ENCODE results near the gene MED23. TPM values are rescaled to one million over a fixed set of nuclear protein-coding genes. Genes with fewer than 3 reads are reported as not detected.

Gene MED23
- total RNA-seq, 1 experiment from 2014 or later, result 18.1 TPM

GRCh38 chr6:131629651-131630050 is 1.6 kb upstream of the MED23 start:
- ATAC-seq, result peak; percentile 40
- H3K27me3 ChIP-seq (ENCODE audit: low read length), result no peaks in the 10 kb centered on the region
- peaks cover 2% of the 10 kb centered on the region; the same call in 1 of the 2 replicates for H3K36me3 ChIP-seq (ENCODE audit: low read depth, low read length)
- H2AFZ ChIP-seq (ENCODE audit: low read length), result peak overlapping the region; percentile 50
- H3K9ac ChIP-seq (ENCODE audit: low read length), result no peak overlapping the region
- H3K79me2 ChIP-seq (ENCODE audit: low read length), result peaks cover 17% of the 10 kb centered on the region
- peaks cover 4% of the 10 kb centered on the region for H3F3A ChIP-seq (ENCODE audit: low read length, unreplicated experiment)
- peak overlapping the region; percentile 72; the same call in 1 of the 2 replicates for H3K4me2 ChIP-seq (ENCODE audit: low read length)
- H3K4me1 ChIP-seq (ENCODE audit: insufficient read depth, low read length), result peaks cover 39% of the 10 kb centered on the region
- TF ChIP-seq, protein P1, sequence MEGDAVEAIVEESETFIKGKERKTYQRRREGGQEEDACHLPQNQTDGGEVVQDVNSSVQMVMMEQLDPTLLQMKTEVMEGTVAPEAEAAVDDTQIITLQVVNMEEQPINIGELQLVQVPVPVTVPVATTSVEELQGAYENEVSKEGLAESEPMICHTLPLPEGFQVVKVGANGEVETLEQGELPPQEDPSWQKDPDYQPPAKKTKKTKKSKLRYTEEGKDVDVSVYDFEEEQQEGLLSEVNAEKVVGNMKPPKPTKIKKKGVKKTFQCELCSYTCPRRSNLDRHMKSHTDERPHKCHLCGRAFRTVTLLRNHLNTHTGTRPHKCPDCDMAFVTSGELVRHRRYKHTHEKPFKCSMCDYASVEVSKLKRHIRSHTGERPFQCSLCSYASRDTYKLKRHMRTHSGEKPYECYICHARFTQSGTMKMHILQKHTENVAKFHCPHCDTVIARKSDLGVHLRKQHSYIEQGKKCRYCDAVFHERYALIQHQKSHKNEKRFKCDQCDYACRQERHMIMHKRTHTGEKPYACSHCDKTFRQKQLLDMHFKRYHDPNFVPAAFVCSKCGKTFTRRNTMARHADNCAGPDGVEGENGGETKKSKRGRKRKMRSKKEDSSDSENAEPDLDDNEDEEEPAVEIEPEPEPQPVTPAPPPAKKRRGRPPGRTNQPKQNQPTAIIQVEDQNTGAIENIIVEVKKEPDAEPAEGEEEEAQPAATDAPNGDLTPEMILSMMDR (conservative IDR thresholded peaks at IDR 0.05; ENCODE audit: low read depth, low read length), result no peak
- TF ChIP-seq EZH2phosphoT487 (IDR thresholded peaks at IDR 0.05; ENCODE audit: borderline replicate concordance, low read length) (no peak), EZH2 (IDR thresholded peaks at IDR 0.05; ENCODE audit: low read length, unreplicated experiment) (no peak)
- no peaks in the 10 kb centered on the region for H3K9me3 ChIP-seq (ENCODE audit: low read length)
- peak overlapping the region; percentile 33 for H3K27ac ChIP-seq (ENCODE audit: low read length)
- no TSS peak for BruUV-seq (replicated peaks)
- ChIA-PET CTCF (no interaction called here), POLR2A (ENCODE audit: unreplicated experiment) (no interaction called here)
- H4K20me1 ChIP-seq (ENCODE audit: low read length), result no peaks in the 10 kb centered on the region
- no peak overlapping the region for H3K4me3 ChIP-seq (ENCODE audit: low read length)
- intact Hi-C loops (cut with micrococcal nuclease), result loop anchor here (2.0 kb wide), 1 partner anchor 23 kb away; no protein-coding TSS in a partner anchor
- H3K9me2 ChIP-seq (replicated peaks; ENCODE audit: low read length), result no peaks in the 10 kb centered on the region
- peak; percentile 73 for DNase-seq

DNA sequence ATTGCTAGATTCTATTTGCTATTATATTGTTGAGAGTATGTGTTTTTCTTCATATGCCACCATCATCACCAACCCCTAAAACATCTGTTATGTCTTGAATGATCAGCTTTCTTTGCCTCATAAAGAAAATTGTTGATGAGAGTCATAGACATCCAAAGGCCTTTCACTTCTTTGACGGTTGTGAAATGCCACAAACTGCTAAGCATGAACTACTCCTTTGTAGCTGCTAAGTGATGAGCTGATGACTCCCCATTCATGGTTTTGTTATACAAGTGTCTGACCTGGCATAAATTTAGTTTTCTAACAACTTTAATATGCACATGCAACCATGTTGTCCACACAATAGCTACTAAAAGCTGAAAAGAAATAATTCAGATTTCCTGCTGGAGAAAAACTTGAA is 684 bp upstream of the MED23 start:
- no peak overlapping the region for H3K9ac ChIP-seq (ENCODE audit: low read length)
- H3K27ac ChIP-seq (ENCODE audit: low read length), result peak overlapping the region; percentile 20; the same call in 1 of the 2 replicates
- ChIA-PET POLR2A (ENCODE audit: unreplicated experiment) (interaction anchor here (0.6 to 0.7 kb wide), 3 partner anchors 582 to 1041 kb away, joined by 3 to 4 read pairs (median 3); no protein-coding TSS in a partner anchor), CTCF (no interaction called here)
- peaks cover 17% of the 10 kb centered on the region for H3K79me2 ChIP-seq (ENCODE audit: low read length)
- no peaks in the 10 kb centered on the region for H3K9me2 ChIP-seq (replicated peaks; ENCODE audit: low read length)
- peak overlapping the region; percentile 48; the same call in 1 of the 2 replicates for H3K4me3 ChIP-seq (ENCODE audit: low read length)
- H3K4me1 ChIP-seq (ENCODE audit: insufficient read depth, low read length), result peaks cover 39% of the 10 kb centered on the region
- DNase-seq (no peak), ATAC-seq (no peak)
- H2AFZ ChIP-seq (ENCODE audit: low read length), result peak overlapping the region; percentile 76
- peaks cover 4% of the 10 kb centered on the region for H3F3A ChIP-seq (ENCODE audit: low read length, unreplicated experiment)
- H4K20me1 ChIP-seq (ENCODE audit: low read length), result no peaks in the 10 kb centered on the region
- BruUV-seq (replicated peaks), result no TSS peak
- TF ChIP-seq EZH2 (IDR thresholded peaks at IDR 0.05; ENCODE audit: low read length, unreplicated experiment) (no peak), EZH2phosphoT487 (IDR thresholded peaks at IDR 0.05; ENCODE audit: borderline replicate concordance, low read length) (no peak)
- TF ChIP-seq, protein P1 (conservative IDR thresholded peaks at IDR 0.05; ENCODE audit: low read depth, low read length), result no peak
- no peaks in the 10 kb centered on the region for H3K9me3 ChIP-seq (ENCODE audit: low read length)
- H3K4me2 ChIP-seq (ENCODE audit: low read length), result peak overlapping the region; percentile 72
- no peaks in the 10 kb centered on the region for H3K27me3 ChIP-seq (ENCODE audit: low read length)
- intact Hi-C loops (cut with micrococcal nuclease), result loop anchor here (2.0 kb wide), 1 partner anchor 24 kb away; no protein-coding TSS in a partner anchor
- peaks cover 5% of the 10 kb centered on the region; the same call in 1 of the 2 replicates for H3K36me3 ChIP-seq (ENCODE audit: low read depth, low read length)

DNA sequence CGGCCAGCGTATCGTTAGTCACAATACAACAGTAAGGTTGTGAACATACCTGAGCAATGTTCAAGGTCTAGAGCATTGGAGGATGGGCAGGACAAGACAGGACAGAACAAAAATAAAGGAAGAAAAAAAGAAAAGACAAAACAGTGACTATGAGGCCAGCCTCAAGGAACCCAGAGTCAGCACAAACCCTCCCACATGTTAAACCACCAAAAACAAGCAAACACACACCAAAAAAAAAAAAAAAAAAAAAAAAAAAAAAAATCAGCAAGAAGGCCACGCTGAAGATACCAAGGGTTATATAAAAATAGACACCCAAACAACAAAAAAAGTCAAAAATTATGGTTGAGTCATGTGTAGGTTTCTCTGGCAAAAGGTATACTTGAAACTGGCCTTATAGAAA is 12.8 kb downstream of the MED23 start:
- no TSS peak for BruUV-seq (replicated peaks)
- H3K79me2 ChIP-seq (ENCODE audit: low read length), result no peaks in the 10 kb centered on the region
- H3K4me3 ChIP-seq (ENCODE audit: low read length), result no peak overlapping the region
- H3K4me2 ChIP-seq (ENCODE audit: low read length), result no peak overlapping the region
- H3K9ac ChIP-seq (ENCODE audit: low read length), result no peak overlapping the region
- intact Hi-C loops (cut with micrococcal nuclease), result no loop called here
- TF ChIP-seq EZH2phosphoT487 (IDR thresholded peaks at IDR 0.05; ENCODE audit: borderline replicate concordance, low read length), result no peak
- no peak for TF ChIP-seq EZH2 (IDR thresholded peaks at IDR 0.05; ENCODE audit: low read length, unreplicated experiment)
- TF ChIP-seq, protein P1 (conservative IDR thresholded peaks at IDR 0.05; ENCODE audit: low read depth, low read length), result no peak
- H3K9me2 ChIP-seq (replicated peaks; ENCODE audit: low read length), result no peaks in the 10 kb centered on the region
- H3K27me3 ChIP-seq (ENCODE audit: low read length), result no peaks in the 10 kb centered on the region
- no peaks in the 10 kb centered on the region for H3K4me1 ChIP-seq (ENCODE audit: insufficient read depth, low read length)
- H3F3A ChIP-seq (ENCODE audit: low read length, unreplicated experiment), result no peaks in the 10 kb centered on the region
- no peak for ATAC-seq
- no peak overlapping the region for H3K27ac ChIP-seq (ENCODE audit: low read length)
- H2AFZ ChIP-seq (ENCODE audit: low read length), result no peak overlapping the region
- H4K20me1 ChIP-seq (ENCODE audit: low read length), result no peaks in the 10 kb centered on the region
- no peaks in the 10 kb centered on the region for H3K9me3 ChIP-seq (ENCODE audit: low read length)
- ChIA-PET CTCF (no interaction called here), POLR2A (ENCODE audit: unreplicated experiment) (no interaction called here)
- H3K36me3 ChIP-seq (ENCODE audit: low read depth, low read length), result peaks cover 28% of the 10 kb centered on the region; the same call in 1 of the 2 replicates
- no peak for DNase-seq

Measured in PC-3 (cell line).